Fibroblast of the aortic adventitia (primary cell): Measurements from ENCODE around the gene PLSCR1. TPM values are rescaled to one million over a fixed set of nuclear protein-coding genes. Genes with fewer than 3 reads are reported as not detected.

Experiments
- small RNA-seq: library from RNA; depleted of rRNA; stranded (forward); fragments of <200 nt; gene quantifications from one replicate; pipeline ENCODE3, GENCODE V24; 2012
- total RNA-seq: library from RNA; depleted of rRNA; stranded (reverse); fragments of >200 nt; gene quantifications from 2 replicates; pipeline ENCODE4 v1.2.3, GENCODE V29; 2012; ENCODE audit warnings: low replicate concordance

The PLSCR1 gene
- total RNA-seq, 1 donor = 97.4 TPM

Small RNA genes within 50 kb of the gene (small RNA-seq; reads per million reads assigned to genes)
- not detected for gene RNU6-428P

Other genes with a start within 250 kb of the PLSCR1 start
- not detected in 2 replicates for gene PLSCR2, start 75.0 kb downstream of the PLSCR1 start, total RNA-seq
- gene PLSCR5, start 60.7 kb upstream of the PLSCR1 start, total RNA-seq = not detected in 2 replicates